Right hindlimb (tissue), 1 donor: Measurements from ENCODE around the gene ADAMTSL3.
"Not testable (repeated sequence)": the region's sequence is repeated elsewhere in the genome, so short reads cannot be mapped to it uniquely, and the experiment has no call there.

ENCODE experiments used
- DNase-seq: peaks from one replicate; pipeline ENCODE4 v3.0.0-alpha.2; 2018

Gene ADAMTSL3

GRCh38 chr15:83992324-83993031 is 338.6 kb downstream of the ADAMTSL3 start:
- peak; percentile 48 for DNase-seq

GRCh38 chr15:83993591-83993990 is 339.7 kb downstream of the ADAMTSL3 start:
- no peak for DNase-seq

- DNase-seq = no peak
Observed at GRCh38 chr15:83998486-83998885, 344.6 kb downstream of the ADAMTSL3 start.

- no peak for DNase-seq
Observed at GRCh38 chr15:83999396-84000135, 345.6 kb downstream of the ADAMTSL3 start.

DNA sequence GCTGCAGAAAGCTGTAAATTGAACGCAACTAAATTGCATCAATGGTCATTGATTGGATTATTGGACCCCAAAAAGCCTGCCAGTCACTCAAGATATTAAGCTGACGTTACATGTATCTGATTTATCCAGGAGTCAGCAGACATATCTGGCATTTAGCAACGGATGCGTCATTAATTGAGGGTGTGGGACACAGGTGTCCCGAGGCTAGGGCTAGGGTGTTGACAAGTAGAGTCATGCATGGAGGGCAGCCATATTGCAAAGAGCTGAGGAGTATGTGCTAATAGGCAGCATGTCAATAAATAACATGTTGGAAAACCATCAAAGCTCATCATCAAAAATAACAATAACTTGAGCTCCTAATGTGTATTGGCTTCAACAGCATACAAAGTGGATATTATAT is 347.1 kb downstream of the ADAMTSL3 start:
- no peak for DNase-seq

GRCh38 chr15:84001655-84002054 is 347.7 kb downstream of the ADAMTSL3 start:
- no peak for DNase-seq

GRCh38 chr15:84003791-84004503 is 350.0 kb downstream of the ADAMTSL3 start:
- DNase-seq = peak; percentile 46

DNA sequence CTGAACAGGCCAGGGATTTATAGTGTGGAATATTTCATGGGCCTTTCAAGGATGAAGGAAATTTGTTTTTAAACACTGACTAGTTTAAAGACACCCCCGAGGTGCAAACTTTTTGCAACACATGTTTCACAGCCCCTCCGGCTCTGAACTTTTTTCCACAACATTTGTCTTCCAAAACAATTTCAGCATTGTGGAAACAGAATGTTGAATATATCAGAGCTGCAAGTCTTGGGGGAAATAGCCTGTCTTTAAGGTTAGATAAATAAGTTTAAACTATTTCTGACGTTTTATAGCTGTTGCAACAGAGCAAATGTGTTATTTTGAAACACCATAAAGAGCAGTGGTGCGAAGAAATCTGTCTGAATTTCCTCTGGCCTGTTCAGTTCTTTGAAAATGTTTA is 352.5 kb downstream of the ADAMTSL3 start:
- peak; percentile 53 for DNase-seq

- no peak for DNase-seq
Observed at GRCh38 chr15:84009616-84010015, 355.7 kb downstream of the ADAMTSL3 start.

DNA sequence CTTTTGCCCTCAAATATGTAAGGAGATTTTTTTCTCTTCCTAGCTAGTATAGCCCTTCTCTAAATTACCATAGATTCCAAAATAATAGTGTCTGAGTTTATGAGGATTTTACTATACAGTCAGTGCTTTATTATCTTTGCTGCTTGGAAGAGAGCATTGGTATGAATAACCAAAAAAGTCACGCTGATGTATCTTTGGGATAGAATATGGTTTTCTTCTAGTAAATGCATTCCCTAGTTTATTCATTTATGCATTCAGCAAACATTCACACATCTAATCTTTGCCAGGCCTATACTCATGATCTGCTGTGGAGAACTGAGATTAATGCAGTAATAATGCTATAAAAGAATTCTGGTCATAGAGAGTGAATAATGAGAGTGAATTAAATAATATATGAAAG is 356.3 kb downstream of the ADAMTSL3 start:
- no peak for DNase-seq

GRCh38 chr15:84016371-84016770 is 362.4 kb downstream of the ADAMTSL3 start:
- peak; percentile 46 for DNase-seq

GRCh38 chr15:84022516-84022915 is 368.6 kb downstream of the ADAMTSL3 start:
- no peak for DNase-seq

- no peak for DNase-seq
Observed at GRCh38 chr15:84023636-84024035, 369.7 kb downstream of the ADAMTSL3 start.

- no peak for DNase-seq
Observed at GRCh38 chr15:84033793-84034553, 380.1 kb downstream of the ADAMTSL3 start.

GRCh38 chr15:84034578-84035398 is 380.9 kb downstream of the ADAMTSL3 start:
- DNase-seq = no peak

DNA sequence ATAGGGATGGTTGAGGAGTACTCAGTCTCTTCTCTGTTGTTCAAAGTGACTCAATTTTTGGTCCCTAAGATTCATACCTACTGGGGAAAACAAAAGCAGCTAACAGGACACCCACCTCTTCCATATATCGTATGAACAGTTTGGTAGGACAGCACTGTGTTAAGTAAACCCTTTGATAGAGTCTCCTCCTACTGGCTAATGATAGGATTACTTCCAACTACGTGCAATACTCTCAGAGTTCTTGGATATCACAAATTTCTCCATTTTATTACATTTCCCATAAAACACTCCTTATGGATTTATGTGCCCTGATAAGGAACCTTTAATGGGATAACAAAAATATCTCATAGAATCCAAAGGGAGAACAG is 381.5 kb downstream of the ADAMTSL3 start:
- DNase-seq = no peak

DNA sequence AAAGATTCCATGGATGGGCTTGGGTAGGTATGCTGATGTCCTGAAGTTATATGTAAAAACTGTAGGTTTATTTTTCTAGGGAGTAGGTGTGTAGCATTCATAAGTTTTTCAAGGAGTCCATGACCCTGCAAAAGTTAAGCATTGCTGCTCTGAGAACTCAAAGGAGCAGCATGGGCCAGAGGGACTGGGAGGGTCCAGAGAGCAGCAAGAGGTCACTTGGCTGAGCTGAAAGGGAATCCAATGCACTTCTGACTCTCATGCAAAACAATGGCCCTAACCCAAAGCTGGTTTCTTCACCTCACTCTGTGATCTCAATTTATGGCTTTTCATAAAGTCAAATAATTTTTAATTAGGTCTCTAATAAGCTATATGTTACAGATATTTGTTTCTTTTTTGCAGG is 383.4 kb downstream of the ADAMTSL3 start:
- DNase-seq = no peak

DNA sequence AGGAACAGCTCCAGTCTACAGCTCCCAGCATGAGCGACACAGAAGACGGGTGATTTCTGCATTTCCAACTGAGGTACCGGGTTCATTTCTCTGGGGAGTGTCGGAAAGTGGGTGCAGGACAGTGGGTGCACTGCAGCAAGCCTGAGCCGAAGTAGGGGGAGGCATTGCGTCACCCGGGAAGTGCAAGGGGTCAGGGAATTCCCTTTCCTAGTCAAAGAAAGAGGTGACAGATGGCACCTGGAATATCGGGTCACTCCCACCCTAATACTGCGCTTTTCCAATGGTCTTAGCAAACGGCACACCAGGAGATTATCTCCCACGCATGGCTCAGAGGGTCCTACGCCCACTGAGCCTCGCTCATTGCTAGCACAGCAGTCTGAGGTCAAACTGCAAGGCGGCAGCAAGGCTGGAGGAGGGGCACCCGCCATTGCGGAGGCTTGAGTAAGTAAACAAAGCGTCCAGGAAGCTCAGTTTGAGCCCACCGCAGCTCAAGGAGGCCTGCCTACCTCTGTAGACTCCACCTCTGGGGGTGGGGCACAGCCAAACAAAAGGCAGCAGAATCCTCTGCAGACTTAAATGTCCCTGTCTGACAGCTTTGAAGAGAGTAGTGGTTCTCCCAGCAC is 388.6 kb downstream of the ADAMTSL3 start:
- DNase-seq = not testable (repeated sequence)

- DNase-seq = no peak
Observed at GRCh38 chr15:84046064-84046637, 392.2 kb downstream of the ADAMTSL3 start.

- not testable (repeated sequence) for DNase-seq
Observed at GRCh38 chr15:84049480-84049879, 395.6 kb downstream of the ADAMTSL3 start.

DNA sequence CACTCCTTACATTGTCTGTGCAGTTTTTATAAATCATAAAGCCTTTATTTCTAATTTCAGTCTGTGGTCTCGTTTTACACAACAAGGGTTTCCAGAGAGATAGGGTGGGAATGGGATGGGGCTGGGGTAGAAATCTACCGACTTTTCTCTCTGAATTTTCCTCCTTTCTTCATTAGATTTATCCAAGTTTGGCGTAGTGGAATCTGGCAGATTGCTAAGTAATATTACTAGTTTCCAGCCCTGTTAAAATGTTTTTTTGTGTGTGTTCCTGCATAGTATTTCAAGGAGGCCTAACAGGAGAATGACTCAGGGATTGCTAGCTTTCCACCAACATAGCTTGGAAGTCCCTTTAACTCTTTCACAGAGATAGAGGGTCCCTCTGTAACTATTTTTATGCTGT is 396.2 kb downstream of the ADAMTSL3 start:
- no peak for DNase-seq
